ENCODE data around the gene TMPRSS13.
A peak's percentile ranks its signal among the peaks of the same experiment; 100 is the strongest.

Gene TMPRSS13

DNA sequence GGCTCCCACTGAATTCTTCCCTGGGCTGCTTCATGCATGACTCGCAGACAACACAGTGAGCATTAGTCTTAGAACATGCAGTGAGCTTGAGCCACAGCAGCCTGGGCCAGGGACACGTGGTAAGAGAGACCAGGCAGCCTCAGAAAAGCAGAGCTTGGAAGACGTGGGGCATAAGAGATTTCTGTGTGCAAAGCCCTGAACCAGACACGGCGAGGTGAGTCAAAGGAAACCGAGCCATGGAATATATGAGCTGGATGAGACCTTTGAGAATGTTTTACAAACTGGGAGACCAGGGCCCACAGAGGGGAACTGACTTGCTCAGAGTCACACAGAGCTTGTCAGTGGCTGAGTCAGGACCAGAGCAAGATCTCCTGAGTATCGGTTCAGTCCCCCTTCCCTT lies 44.2 kb downstream of the TMPRSS13 start:
- Histone ChIP-seq H4K8ac (ENCODE audit: low read depth, low read length) (no peak overlapping the region), H3K9me3 (replicated peaks in 1 of 2; ENCODE audit: control insufficient read depth in 2 of 2, insufficient read depth in 1 of 2, low read depth in 1 of 2, low read length in 2 of 2) (no peaks in the 10 kb centered on the region), H2AK5ac (ENCODE audit: low read depth, low read length) (no peak overlapping the region), H3K27ac (replicated peaks; ENCODE audit: low read length) (no peak overlapping the region), H3K23ac (ENCODE audit: low read depth, low read length, poor library complexity) (no peak overlapping the region), H3K4me3 (ENCODE audit: low read length in 2 of 2) (no peak overlapping the region), H2BK120ac (ENCODE audit: low read depth, low read length) (no peak overlapping the region), H2BK12ac (ENCODE audit: low read length) (no peak overlapping the region), H3K14ac (ENCODE audit: low read length) (no peak overlapping the region), H3K9ac (ENCODE audit: low read depth, low read length, poor library complexity) (no peak overlapping the region), H3K4ac (ENCODE audit: low read length) (no peak overlapping the region), H3K79me1 (ENCODE audit: low read depth, low read length) (no peaks in the 10 kb centered on the region), H3K4me1 (ENCODE audit: control insufficient read depth in 2 of 2, insufficient read depth in 1 of 2, low read depth in 1 of 2, low read length in 2 of 2) (peaks cover 0 to 6% of the 10 kb centered on the region in 2 donors), H4K91ac (ENCODE audit: low read depth, low read length, poor library complexity) (no peak overlapping the region), H3K4me2 (ENCODE audit: insufficient read depth, low read length, poor library complexity, severe bottlenecking) (no peak overlapping the region), H3K18ac (ENCODE audit: low read length) (no peak overlapping the region), H3K27me3 (ENCODE audit: control insufficient read depth in 3 of 3, insufficient read depth in 3 of 3, low read depth in 1 of 3, low read length in 3 of 3) (peaks cover 0 to 34% (median 0%) of the 10 kb centered on the region in 3 experiments), H3K36me3 (replicated peaks in 1 of 2; ENCODE audit: control insufficient read depth in 2 of 2, insufficient read depth in 2 of 2, low read length in 2 of 2) (no peaks in the 10 kb centered on the region), H2BK5ac (ENCODE audit: low read length) (no peak overlapping the region), H2AFZ (ENCODE audit: low read length) (no peak overlapping the region), H2BK15ac (ENCODE audit: low read length) (no peak overlapping the region)
- no CpG with 5 or more reads among the region's 7 CpGs for WGBS, 2 donors (ENCODE audit: extremely low coverage in 2 of 2, insufficient read length in 2 of 2, insufficient replicate concordance in 1 of 2)
- no peak for DNase-seq (ENCODE audit: low spot score)

DNA sequence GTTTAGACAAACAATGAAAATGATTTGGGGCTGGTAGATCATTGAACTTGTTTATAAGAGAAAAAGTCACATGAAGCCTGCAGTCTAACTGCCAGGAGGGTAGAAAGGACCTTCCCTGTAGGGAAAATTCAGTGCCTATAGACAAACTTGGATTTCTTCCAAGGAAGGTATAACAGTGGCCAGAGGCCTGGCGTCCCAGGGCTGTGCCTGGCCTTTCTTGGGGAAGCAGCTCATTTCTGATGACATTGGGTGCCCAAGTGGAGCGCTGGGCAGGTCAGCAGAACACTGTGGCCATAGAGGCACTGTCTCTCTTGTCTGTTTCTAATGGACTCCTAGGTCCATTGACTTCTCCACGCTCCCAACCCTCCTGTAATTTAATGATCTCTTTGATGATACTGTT lies 46.1 kb downstream of the TMPRSS13 start:
- Histone ChIP-seq H2BK15ac (ENCODE audit: low read length) (no peak overlapping the region), H3K4me1 (ENCODE audit: control insufficient read depth in 2 of 2, insufficient read depth in 1 of 2, low read depth in 1 of 2, low read length in 2 of 2) (peaks cover 0 to 6% of the 10 kb centered on the region in 2 donors), H3K9me3 (replicated peaks in 1 of 2; ENCODE audit: control insufficient read depth in 2 of 2, insufficient read depth in 1 of 2, low read depth in 1 of 2, low read length in 2 of 2) (no peaks in the 10 kb centered on the region), H3K27ac (replicated peaks; ENCODE audit: low read length) (no peak overlapping the region), H2BK12ac (ENCODE audit: low read length) (no peak overlapping the region), H3K4ac (ENCODE audit: low read length) (no peak overlapping the region), H2BK120ac (ENCODE audit: low read depth, low read length) (no peak overlapping the region), H2AFZ (ENCODE audit: low read length) (peak overlapping the region; percentile 39), H3K23ac (ENCODE audit: low read depth, low read length, poor library complexity) (no peak overlapping the region), H3K4me2 (ENCODE audit: insufficient read depth, low read length, poor library complexity, severe bottlenecking) (no peak overlapping the region), H3K4me3 (ENCODE audit: low read length in 2 of 2) (no peak overlapping the region), H4K91ac (ENCODE audit: low read depth, low read length, poor library complexity) (no peak overlapping the region), H3K27me3 (ENCODE audit: control insufficient read depth in 3 of 3, insufficient read depth in 3 of 3, low read depth in 1 of 3, low read length in 3 of 3) (peaks cover 0 to 53% (median 0%) of the 10 kb centered on the region in 3 experiments), H2AK5ac (ENCODE audit: low read depth, low read length) (no peak overlapping the region), H2BK5ac (ENCODE audit: low read length) (no peak overlapping the region), H3K14ac (ENCODE audit: low read length) (no peak overlapping the region), H3K36me3 (replicated peaks in 1 of 2; ENCODE audit: control insufficient read depth in 2 of 2, insufficient read depth in 2 of 2, low read length in 2 of 2) (no peaks in the 10 kb centered on the region), H3K18ac (ENCODE audit: low read length) (no peak overlapping the region), H3K79me1 (ENCODE audit: low read depth, low read length) (no peaks in the 10 kb centered on the region), H4K8ac (ENCODE audit: low read depth, low read length) (no peak overlapping the region), H3K9ac (ENCODE audit: low read depth, low read length, poor library complexity) (no peak overlapping the region)
- no peak for DNase-seq (ENCODE audit: low spot score)
- WGBS, 2 donors (ENCODE audit: extremely low coverage in 2 of 2, insufficient read length in 2 of 2, insufficient replicate concordance in 1 of 2): no CpG with 5 or more reads among the region's 3 CpGs

DNA sequence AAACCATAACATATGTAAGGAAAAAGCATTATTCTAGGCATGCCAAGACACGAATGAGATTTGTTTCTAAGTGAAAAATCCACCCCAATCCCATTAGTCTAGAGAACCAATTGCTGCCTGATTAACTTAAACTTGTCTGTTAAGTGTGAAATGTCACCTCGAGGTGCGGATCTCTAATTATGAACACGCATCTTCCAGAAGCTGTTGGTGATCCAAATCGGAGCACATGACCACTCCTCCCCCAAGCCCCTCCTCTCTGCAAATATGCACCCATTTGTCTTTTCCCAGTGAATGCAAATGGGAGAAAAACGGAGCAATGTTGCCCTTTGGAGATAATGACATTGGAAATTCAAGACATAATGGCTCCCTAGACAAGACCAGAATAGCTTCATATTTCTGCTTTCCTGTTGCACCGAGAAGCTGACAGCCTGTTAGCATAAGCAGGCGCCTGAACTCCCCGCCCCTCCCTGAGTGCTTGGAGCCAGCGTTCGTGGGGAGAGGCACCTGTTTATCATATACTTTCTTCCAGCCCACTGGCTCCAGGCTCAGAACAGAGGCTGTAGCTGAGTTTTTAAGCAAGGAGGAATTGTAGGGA lies 46.8 kb downstream of the TMPRSS13 start:
- WGBS, 2 donors (ENCODE audit: extremely low coverage in 2 of 2, insufficient read length in 2 of 2, insufficient replicate concordance in 1 of 2): no CpG with 5 or more reads among the region's 11 CpGs
- H3K23ac ChIP-seq (ENCODE audit: low read depth, low read length, poor library complexity): no peak overlapping the region
- DNase-seq (ENCODE audit: low spot score): no peak

DNA sequence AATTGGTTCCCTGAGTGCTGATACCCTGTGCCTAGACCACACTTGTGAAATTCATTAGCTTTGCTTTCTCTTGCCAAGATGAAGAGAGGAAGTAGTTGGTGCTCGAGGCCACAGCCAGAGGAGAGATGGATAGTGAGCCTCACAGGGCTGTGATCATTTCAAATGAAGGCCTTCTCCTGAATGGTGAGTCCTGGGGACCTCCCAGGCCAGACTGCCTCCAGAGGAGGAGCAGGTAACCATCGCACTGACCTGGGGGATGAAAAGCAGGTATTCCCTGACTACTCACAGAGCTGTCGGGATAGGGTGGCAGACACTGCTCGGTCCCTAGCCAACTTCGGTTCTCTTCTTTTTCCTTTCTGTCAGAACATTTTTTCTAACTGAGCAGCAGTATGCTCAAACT lies 48.0 kb downstream of the TMPRSS13 start:
- Histone ChIP-seq H2BK120ac (ENCODE audit: low read depth, low read length) (no peak overlapping the region), H2AFZ (ENCODE audit: low read length) (no peak overlapping the region), H3K27me3 (ENCODE audit: control insufficient read depth in 3 of 3, insufficient read depth in 3 of 3, low read depth in 1 of 3, low read length in 3 of 3) (peaks cover 0 to 64% (median 0%) of the 10 kb centered on the region in 3 experiments), H2AK5ac (ENCODE audit: low read depth, low read length) (no peak overlapping the region), H3K27ac (replicated peaks; ENCODE audit: low read length) (no peak overlapping the region), H3K18ac (ENCODE audit: low read length) (no peak overlapping the region), H2BK5ac (ENCODE audit: low read length) (no peak overlapping the region), H3K14ac (ENCODE audit: low read length) (no peak overlapping the region), H4K8ac (ENCODE audit: low read depth, low read length) (no peak overlapping the region), H3K4me3 (ENCODE audit: low read length in 2 of 2) (no peak overlapping the region), H3K9me3 (replicated peaks in 1 of 2; ENCODE audit: control insufficient read depth in 2 of 2, insufficient read depth in 1 of 2, low read depth in 1 of 2, low read length in 2 of 2) (no peaks in the 10 kb centered on the region), H3K36me3 (replicated peaks in 1 of 2; ENCODE audit: control insufficient read depth in 2 of 2, insufficient read depth in 2 of 2, low read length in 2 of 2) (no peaks in the 10 kb centered on the region), H3K23ac (ENCODE audit: low read depth, low read length, poor library complexity) (no peak overlapping the region), H3K79me1 (ENCODE audit: low read depth, low read length) (peaks cover under 1% of the 10 kb centered on the region), H4K91ac (ENCODE audit: low read depth, low read length, poor library complexity) (no peak overlapping the region), H3K9ac (ENCODE audit: low read depth, low read length, poor library complexity) (no peak overlapping the region), H3K4ac (ENCODE audit: low read length) (no peak overlapping the region), H2BK12ac (ENCODE audit: low read length) (no peak overlapping the region), H3K4me1 (ENCODE audit: control insufficient read depth in 2 of 2, insufficient read depth in 1 of 2, low read depth in 1 of 2, low read length in 2 of 2) (peaks cover 7 to 12% of the 10 kb centered on the region in 2 donors), H2BK15ac (ENCODE audit: low read length) (no peak overlapping the region), H3K4me2 (ENCODE audit: insufficient read depth, low read length, poor library complexity, severe bottlenecking) (no peak overlapping the region)
- DNase-seq (ENCODE audit: low spot score): no peak
- WGBS, 2 donors (ENCODE audit: extremely low coverage in 2 of 2, insufficient read length in 2 of 2, insufficient replicate concordance in 1 of 2): no CpG with 5 or more reads among the region's 5 CpGs

More for the DNA sequence above, 46.8 kb downstream of the TMPRSS13 start:
- Histone ChIP-seq H3K4ac (ENCODE audit: low read length) (no peak overlapping the region), H3K14ac (ENCODE audit: low read length) (no peak overlapping the region), H2AFZ (ENCODE audit: low read length) (peak overlapping the region; percentile 39), H2BK12ac (ENCODE audit: low read length) (no peak overlapping the region), H3K79me1 (ENCODE audit: low read depth, low read length) (no peaks in the 10 kb centered on the region), H2BK120ac (ENCODE audit: low read depth, low read length) (no peak overlapping the region), H3K18ac (ENCODE audit: low read length) (no peak overlapping the region), H3K4me1 (ENCODE audit: control insufficient read depth in 2 of 2, insufficient read depth in 1 of 2, low read depth in 1 of 2, low read length in 2 of 2) (peaks cover 2 to 8% of the 10 kb centered on the region in 2 donors), H3K36me3 (replicated peaks in 1 of 2; ENCODE audit: control insufficient read depth in 2 of 2, insufficient read depth in 2 of 2, low read length in 2 of 2) (no peaks in the 10 kb centered on the region), H4K8ac (ENCODE audit: low read depth, low read length) (no peak overlapping the region), H3K9me3 (replicated peaks in 1 of 2; ENCODE audit: control insufficient read depth in 2 of 2, insufficient read depth in 1 of 2, low read depth in 1 of 2, low read length in 2 of 2) (no peaks in the 10 kb centered on the region), H3K9ac (ENCODE audit: low read depth, low read length, poor library complexity) (no peak overlapping the region), H3K4me2 (ENCODE audit: insufficient read depth, low read length, poor library complexity, severe bottlenecking) (no peak overlapping the region), H3K27ac (replicated peaks; ENCODE audit: low read length) (no peak overlapping the region), H2AK5ac (ENCODE audit: low read depth, low read length) (no peak overlapping the region), H4K91ac (ENCODE audit: low read depth, low read length, poor library complexity) (no peak overlapping the region), H3K4me3 (ENCODE audit: low read length in 2 of 2) (no peak overlapping the region), H2BK15ac (ENCODE audit: low read length) (no peak overlapping the region), H3K27me3 (ENCODE audit: control insufficient read depth in 3 of 3, insufficient read depth in 3 of 3, low read depth in 1 of 3, low read length in 3 of 3) (peaks cover 0 to 60% (median 0%) of the 10 kb centered on the region in 3 experiments), H2BK5ac (ENCODE audit: low read length) (no peak overlapping the region)
